ENCODE data around the gene CTNNBL1. TPM values are rescaled to one million over a fixed set of nuclear protein-coding genes. Genes with fewer than 3 reads are reported as not detected.
A peak's percentile ranks its signal among the peaks of the same experiment; 100 is the strongest.

The CTNNBL1 gene
- total RNA-seq, 1 donor from 2014 or later: 67.0 TPM

- TF ChIP-seq EZH2 (IDR thresholded peaks at IDR 0.05; ENCODE audit: insufficient read depth, low read length): no peak
- TF ChIP-seq CTCF (IDR thresholded peaks at IDR 0.05; ENCODE audit: insufficient read depth, low read depth, low read length): no peak
- Histone ChIP-seq H3K79me2 (ENCODE audit: insufficient read depth, low read length) (peaks cover 9% of the 10 kb centered on the region), H3K4me1 (ENCODE audit: insufficient read depth, low read length) (no peaks in the 10 kb centered on the region), H3K27me3 (ENCODE audit: insufficient read depth, low read length) (no peaks in the 10 kb centered on the region), H3K9ac (ENCODE audit: low read length) (no peak overlapping the region), H2AFZ (ENCODE audit: low read depth, low read length) (no peak overlapping the region), H3K36me3 (ENCODE audit: insufficient read depth, low read length) (no peaks in the 10 kb centered on the region), H3K4me3 (ENCODE audit: insufficient read depth, low read depth, low read length) (no peak overlapping the region), H3K27ac (ENCODE audit: low read depth, low read length) (no peak overlapping the region), H3K9me3 (ENCODE audit: insufficient read depth, low read depth, low read length) (no peaks in the 10 kb centered on the region), H3K4me2 (ENCODE audit: low read length) (no peak overlapping the region), H4K20me1 (ENCODE audit: insufficient read depth, low read length) (peaks cover 60% of the 10 kb centered on the region)
- Mint-ChIP-seq H3K9me3 (ENCODE audit: unreplicated experiment) (no peaks in the 10 kb centered on the region), H3K27me3 (ENCODE audit: low read depth, unreplicated experiment) (no peaks in the 10 kb centered on the region), H3K4me3 (ENCODE audit: unreplicated experiment) (no peak overlapping the region), H3K36me3 (ENCODE audit: low read depth, unreplicated experiment) (peaks cover 2% of the 10 kb centered on the region), H3K27ac (ENCODE audit: unreplicated experiment) (peak overlapping the region; percentile 28), H3K4me1 (ENCODE audit: low read depth, unreplicated experiment) (peaks cover 36% of the 10 kb centered on the region)
- no peak for DNase-seq (ENCODE audit: low read depth)
- no peak for FAIRE-seq
Observed at GRCh38 chr20:37727957-37728634, 34.3 kb downstream of the CTNNBL1 start.

GRCh38 chr20:37728635-37728983, 34.8 kb downstream of the CTNNBL1 start:
- Mint-ChIP-seq H3K4me1 (ENCODE audit: low read depth, unreplicated experiment) (peaks cover 36% of the 10 kb centered on the region), H3K27ac (ENCODE audit: unreplicated experiment) (peak overlapping the region; percentile 48), H3K36me3 (ENCODE audit: low read depth, unreplicated experiment) (peaks cover 5% of the 10 kb centered on the region), H3K27me3 (ENCODE audit: low read depth, unreplicated experiment) (no peaks in the 10 kb centered on the region), H3K4me3 (ENCODE audit: unreplicated experiment) (no peak overlapping the region), H3K9me3 (ENCODE audit: unreplicated experiment) (no peaks in the 10 kb centered on the region)
- Histone ChIP-seq H3K79me2 (ENCODE audit: insufficient read depth, low read length) (peaks cover 9% of the 10 kb centered on the region), H4K20me1 (ENCODE audit: insufficient read depth, low read length) (peaks cover 62% of the 10 kb centered on the region), H3K4me1 (ENCODE audit: insufficient read depth, low read length) (no peaks in the 10 kb centered on the region), H2AFZ (ENCODE audit: low read depth, low read length) (no peak overlapping the region), H3K4me3 (ENCODE audit: insufficient read depth, low read depth, low read length) (no peak overlapping the region), H3K36me3 (ENCODE audit: insufficient read depth, low read length) (no peaks in the 10 kb centered on the region), H3K27ac (ENCODE audit: low read depth, low read length) (no peak overlapping the region), H3K4me2 (ENCODE audit: low read length) (no peak overlapping the region), H3K9ac (ENCODE audit: low read length) (no peak overlapping the region), H3K27me3 (ENCODE audit: insufficient read depth, low read length) (no peaks in the 10 kb centered on the region), H3K9me3 (ENCODE audit: insufficient read depth, low read depth, low read length) (no peaks in the 10 kb centered on the region)
- DNase-seq (ENCODE audit: low read depth) (no peak), FAIRE-seq (no peak)
- TF ChIP-seq EZH2 (IDR thresholded peaks at IDR 0.05; ENCODE audit: insufficient read depth, low read length): no peak
- TF ChIP-seq CTCF (IDR thresholded peaks at IDR 0.05; ENCODE audit: insufficient read depth, low read depth, low read length): no peak

GRCh38 chr20:37729452-37729851, 35.6 kb downstream of the CTNNBL1 start:
- no peak overlapping the region for H3K9ac ChIP-seq (ENCODE audit: low read length)
- FAIRE-seq: no peak
- H3K4me2 ChIP-seq (ENCODE audit: low read length): peak overlapping the region; percentile 2
- no peak overlapping the region for H2AFZ ChIP-seq (ENCODE audit: low read depth, low read length)
- no peak overlapping the region for H3K4me3 Mint-ChIP-seq (ENCODE audit: unreplicated experiment)
- no peaks in the 10 kb centered on the region for H3K36me3 ChIP-seq (ENCODE audit: insufficient read depth, low read length)
- H3K9me3 Mint-ChIP-seq (ENCODE audit: unreplicated experiment): no peaks in the 10 kb centered on the region
- H3K4me1 ChIP-seq (ENCODE audit: insufficient read depth, low read length): peaks cover 2% of the 10 kb centered on the region
- H3K27ac Mint-ChIP-seq (ENCODE audit: unreplicated experiment): no peak overlapping the region
- H3K9me3 ChIP-seq (ENCODE audit: insufficient read depth, low read depth, low read length): no peaks in the 10 kb centered on the region
- peaks cover 61% of the 10 kb centered on the region for H4K20me1 ChIP-seq (ENCODE audit: insufficient read depth, low read length)
- H3K36me3 Mint-ChIP-seq (ENCODE audit: low read depth, unreplicated experiment): peaks cover 5% of the 10 kb centered on the region
- H3K4me1 Mint-ChIP-seq (ENCODE audit: low read depth, unreplicated experiment): peaks cover 40% of the 10 kb centered on the region
- TF ChIP-seq EZH2 (IDR thresholded peaks at IDR 0.05; ENCODE audit: insufficient read depth, low read length): no peak
- TF ChIP-seq CTCF (IDR thresholded peaks at IDR 0.05; ENCODE audit: insufficient read depth, low read depth, low read length): no peak
- H3K27ac ChIP-seq (ENCODE audit: low read depth, low read length): no peak overlapping the region
- H3K4me3 ChIP-seq (ENCODE audit: insufficient read depth, low read depth, low read length): no peak overlapping the region
- H3K79me2 ChIP-seq (ENCODE audit: insufficient read depth, low read length): peaks cover 3% of the 10 kb centered on the region
- H3K27me3 ChIP-seq (ENCODE audit: insufficient read depth, low read length): no peaks in the 10 kb centered on the region
- no peak for DNase-seq (ENCODE audit: low read depth)
- no peaks in the 10 kb centered on the region for H3K27me3 Mint-ChIP-seq (ENCODE audit: low read depth, unreplicated experiment)
